Common myeloid progenitor, CD34-positive (primary cell): ENCODE data around the gene VNN1.

Experiments used
- CTCF ChIA-PET: fragments of 350-600 bp; sonication (Branson Sonifier 250); formaldehyde crosslinking; loops from one replicate; lab custom pipeline; 2021; ENCODE audit warnings: antibody characterized with exemption; lab: Charles Lee
- POLR2A ChIA-PET: fragments of 350-600 bp; sonication (Branson Sonifier 250); formaldehyde crosslinking; loops from one replicate; lab custom pipeline; 2021; ENCODE audit warnings: antibody characterized with exemption; lab: Charles Lee
- DNase-seq, 3 donors: peaks; one replicate each; pipeline versions ENCODE4 v3.0.0 to v3.0.0-alpha.2; 2013
- H3K27ac ChIP-seq, 2 experiments: 1 replicate in 1 of 2; 2 replicates in 1 of 2; pipeline ENCODE4 v1.7.0; 2013; ENCODE audit warnings: inconsistent platforms in 2 of 2, low read length in 2 of 2, mild to moderate bottlenecking in 2 of 2, low read depth in 1 of 2, moderate library complexity in 1 of 2; ENCODE audit not compliant: severe bottlenecking in 2 of 2, insufficient read depth in 1 of 2, poor library complexity in 1 of 2
- H3K27me3 ChIP-seq, 5 experiments: replicated peaks in 2 of 5; 1 replicate in 3 of 5; 2 replicates in 2 of 5; pipeline versions ENCODE4 v1.6.1 to v1.7.0; 2013; ENCODE audit warnings: low read length in 4 of 5, mild to moderate bottlenecking in 2 of 5, moderate library complexity in 2 of 5, inconsistent platforms in 1 of 5; ENCODE audit not compliant: insufficient read depth in 5 of 5, control insufficient read depth in 4 of 5
- H3K36me3 ChIP-seq, 4 experiments: 1 replicate in 2 of 4; 2 replicates in 2 of 4; pipeline versions ENCODE4 v1.6.1 to v1.7.0; 2013; ENCODE audit warnings: low read length in 3 of 4, control low read depth in 1 of 4, mild to moderate bottlenecking in 1 of 4; ENCODE audit not compliant: control insufficient read depth in 4 of 4, insufficient read depth in 4 of 4
- H3K4me1 ChIP-seq, 4 experiments: 1 replicate in 3 of 4; 2 replicates in 1 of 4; pipeline versions ENCODE4 v1.6.1 to v1.7.1; 2013; ENCODE audit warnings: low read length in 3 of 4, mild to moderate bottlenecking in 3 of 4, control low read depth in 1 of 4, inconsistent platforms in 1 of 4, moderate library complexity in 1 of 4; ENCODE audit not compliant: control insufficient read depth in 4 of 4, insufficient read depth in 4 of 4; ENCODE audit errors: control extremely low read depth in 1 of 4
- H3K4me3 ChIP-seq, 7 experiments: 1 replicate in 4 of 7; 2 replicates in 3 of 7; pipeline versions ENCODE4 v1.5.1 to v1.7.0; 2013; ENCODE audit warnings: mild to moderate bottlenecking in 7 of 7, low read length in 6 of 7, moderate library complexity in 6 of 7, inconsistent platforms in 2 of 7, low read depth in 2 of 7, control low read depth in 1 of 7; ENCODE audit not compliant: insufficient read depth in 4 of 7, control insufficient read depth in 1 of 7; ENCODE audit errors: extremely low read depth in 1 of 7
- H3K9me3 ChIP-seq, 5 experiments: 1 replicate in 4 of 5; 2 replicates in 1 of 5; pipeline versions ENCODE4 v1.6.1 to v1.7.1; 2013; ENCODE audit warnings: low read length in 4 of 5, mild to moderate bottlenecking in 2 of 5, inconsistent platforms in 1 of 5, low read depth in 1 of 5, moderate library complexity in 1 of 5; ENCODE audit not compliant: control insufficient read depth in 4 of 5, insufficient read depth in 2 of 5; ENCODE audit errors: control extremely low read depth in 1 of 5
- WGBS: methylation state at CpG from one replicate; pipeline ENCODE4 v1.1.5; 2013; ENCODE audit not compliant: insufficient coverage; 5-methylcytosine and 5-hydroxymethylcytosine counted together

The VNN1 gene

DNA sequence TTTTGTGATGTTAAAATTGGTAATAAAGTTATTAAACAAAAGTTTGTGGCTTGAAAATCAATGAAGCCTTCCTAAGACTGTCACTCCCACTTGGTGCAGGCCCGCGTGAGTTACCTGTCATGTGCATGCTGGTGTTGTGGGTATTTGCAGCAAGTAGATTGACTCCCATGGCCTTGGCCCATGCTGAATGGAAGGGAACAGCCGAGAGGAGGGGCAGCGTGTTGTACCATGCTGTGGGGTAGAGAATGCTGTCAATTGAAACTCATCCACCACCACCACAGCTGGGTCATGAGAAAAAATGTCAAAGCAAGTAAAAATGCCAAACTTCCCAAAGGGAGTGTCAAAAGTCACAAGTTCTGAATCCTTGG lies 12.7 kb upstream of the VNN1 start:
- Histone ChIP-seq H3K27ac (no peak overlapping the region), H3K9me3 (no peaks in the 10 kb centered on the region), H3K27me3 (no peaks in the 10 kb centered on the region), H3K4me1 (peaks cover 0 to 13% (median 1%) of the 10 kb centered on the region in 4 experiments), H3K4me3 (no peak overlapping the region), H3K36me3 (no peaks in the 10 kb centered on the region)
- DNase-seq: no peak
- WGBS: no CpG with 5 or more reads among the region's 4 CpGs
- POLR2A ChIA-PET: no interaction called here
- CTCF ChIA-PET: no interaction called here

DNA sequence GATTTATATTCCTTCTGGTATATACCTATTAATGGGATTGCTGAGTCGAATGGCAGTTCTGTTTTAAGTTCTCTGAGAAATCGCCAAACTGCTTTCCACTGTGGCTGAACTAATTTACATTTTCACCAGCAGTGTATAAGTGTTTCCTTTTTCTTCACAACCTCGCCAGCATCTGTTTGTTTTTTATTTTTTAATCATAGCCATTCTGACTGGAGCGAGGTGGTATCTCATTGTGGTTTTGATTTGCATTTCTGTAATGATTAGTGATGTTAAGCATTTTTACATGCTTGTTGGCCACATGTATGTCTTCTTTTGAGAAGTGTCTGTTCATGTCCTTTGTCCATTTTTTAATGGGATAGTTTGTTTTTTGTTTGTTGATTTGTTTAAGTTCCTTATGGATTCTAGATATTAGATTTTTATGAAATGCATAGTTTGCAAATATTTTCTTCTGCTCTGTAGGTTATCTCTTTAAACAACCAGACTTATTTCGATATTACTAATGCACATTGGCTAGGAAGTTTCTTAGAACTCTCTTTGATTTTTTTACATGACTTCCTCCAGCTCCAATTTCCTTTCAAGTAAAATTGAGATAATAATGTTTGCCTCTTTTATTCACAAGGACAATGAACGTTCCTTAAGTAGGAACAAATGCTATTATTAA lies 12.2 kb upstream of the VNN1 start:
- Histone ChIP-seq H3K27ac (no peak overlapping the region), H3K9me3 (no peaks in the 10 kb centered on the region), H3K4me3 (no peak overlapping the region), H3K36me3 (no peaks in the 10 kb centered on the region), H3K27me3 (no peaks in the 10 kb centered on the region), H3K4me1 (peaks cover 0 to 16% (median 1%) of the 10 kb centered on the region in 4 experiments)
- 34% methylated on average over 3 of the region's 6 CpGs for WGBS
- ChIA-PET POLR2A (no interaction called here), CTCF (no interaction called here)
- DNase-seq: no peak

- POLR2A ChIA-PET: no interaction called here
- H3K27me3 ChIP-seq: no peaks in the 10 kb centered on the region
- no peak for DNase-seq
- CTCF ChIA-PET: no interaction called here
- H3K4me3 ChIP-seq: no peak overlapping the region
- whole genome bisulfite sequencing: 100% methylated on average over 1 of the region's 6 CpGs
- H3K9me3 ChIP-seq: no peaks in the 10 kb centered on the region
- H3K27ac ChIP-seq: no peak overlapping the region
- H3K36me3 ChIP-seq: no peaks in the 10 kb centered on the region
- peaks cover 0 to 16% (median 2%) of the 10 kb centered on the region in 4 experiments for H3K4me1 ChIP-seq
Observed at GRCh38 chr6:132725471-132725870, 11.6 kb upstream of the VNN1 start.

- H3K36me3 ChIP-seq: no peaks in the 10 kb centered on the region
- no peak overlapping the region for H3K27ac ChIP-seq
- no peak for DNase-seq
- CTCF ChIA-PET: interaction anchor here (1.2 to 1.4 kb wide), 3 partner anchors 8 to 49 kb away, joined by 3 to 5 read pairs (median 3); no protein-coding TSS in a partner anchor
- no peak overlapping the region for H3K4me3 ChIP-seq
- H3K27me3 ChIP-seq: no peaks in the 10 kb centered on the region
- peaks cover 10 to 22% (median 14%) of the 10 kb centered on the region in 4 experiments for H3K4me1 ChIP-seq
- WGBS: 100% methylated on average over 4 of the region's 10 CpGs
- POLR2A ChIA-PET: no interaction called here
- no peaks in the 10 kb centered on the region for H3K9me3 ChIP-seq
Observed at GRCh38 chr6:132719736-132720448, 6.0 kb upstream of the VNN1 start.

GRCh38 chr6:132715881-132716637 lies 2.2 kb upstream of the VNN1 start:
- Histone ChIP-seq H3K36me3 (no peaks in the 10 kb centered on the region), H3K9me3 (no peaks in the 10 kb centered on the region), H3K27me3 (no peaks in the 10 kb centered on the region), H3K4me3 (no peak overlapping the region), H3K4me1 (peaks cover 19 to 50% (median 32%) of the 10 kb centered on the region in 4 experiments), H3K27ac (no peak overlapping the region)
- DNase-seq: no peak
- CTCF ChIA-PET: interaction anchor here (1.3 to 2.3 kb wide), 5 partner anchors 8 to 49 kb away, joined by 3 to 11 read pairs (median 7); no protein-coding TSS in a partner anchor
- POLR2A ChIA-PET: no interaction called here
- 88% methylated on average over 8 of the region's 9 CpGs for WGBS

DNA sequence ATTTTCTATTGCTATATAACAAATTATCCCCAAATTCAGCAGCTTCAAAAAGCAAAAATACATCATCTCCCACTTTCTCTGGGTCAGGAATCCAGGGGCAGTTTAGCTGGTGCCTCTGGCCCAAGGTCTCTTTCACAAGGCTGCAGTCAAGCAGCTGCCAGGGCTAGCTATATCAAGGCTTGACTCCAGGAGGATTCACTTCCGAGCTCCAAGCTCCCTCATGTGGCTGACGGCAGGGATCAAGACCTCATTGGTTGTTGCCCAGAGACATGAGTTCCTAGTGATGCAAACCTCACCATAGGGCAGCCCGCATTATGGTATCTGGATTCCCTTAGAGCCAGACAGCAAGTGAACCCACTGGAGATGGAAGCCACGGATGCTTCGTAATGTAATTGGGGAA lies 1.3 kb upstream of the VNN1 start:
- Histone ChIP-seq H3K4me3 (peak overlapping the region in 1 of 7 experiments; percentile 26), H3K36me3 (no peaks in the 10 kb centered on the region), H3K9me3 (no peaks in the 10 kb centered on the region), H3K4me1 (peaks cover 19 to 49% (median 31%) of the 10 kb centered on the region in 4 experiments), H3K27ac (peak overlapping the region in 1 of 2 experiments; percentile 31), H3K27me3 (no peaks in the 10 kb centered on the region)
- ChIA-PET CTCF (interaction anchor here (1.1 to 2.3 kb wide), 5 partner anchors 9 to 50 kb away, joined by 3 to 11 read pairs (median 7); no protein-coding TSS in a partner anchor), POLR2A (no interaction called here)
- no peak for DNase-seq
- WGBS: 97% methylated on average over 3 of the region's 5 CpGs
